ENCODE measurements around the gene PARP16.
"Not testable (repeated sequence)": the region's sequence is repeated elsewhere in the genome, so short reads cannot be mapped to it uniquely, and the experiment has no call there.

PARP16 gene

GRCh38 chr15:65275104-65275727 is 11.5 kb downstream of the PARP16 start:
- no peak for DNase-seq

- not testable (repeated sequence) for DNase-seq
Measured at GRCh38 chr15:65270811-65271545, 15.7 kb downstream of the PARP16 start.

GRCh38 chr15:65268411-65268810 is 18.3 kb downstream of the PARP16 start:
- no peak for DNase-seq

- no peak for DNase-seq
Measured at GRCh38 chr15:65266469-65266868, 20.2 kb downstream of the PARP16 start.

- no peak for DNase-seq
Measured at GRCh38 chr15:65264863-65265430, 21.7 kb downstream of the PARP16 start.

GRCh38 chr15:65263313-65263712 is 23.4 kb downstream of the PARP16 start:
- no peak for DNase-seq

GRCh38 chr15:65260968-65261367 is 25.7 kb downstream of the PARP16 start:
- DNase-seq: no peak

GRCh38 chr15:65259367-65259797 is 27.3 kb downstream of the PARP16 start:
- no peak for DNase-seq

- no peak for DNase-seq
Measured at GRCh38 chr15:65258375-65259262, 28.1 kb downstream of the PARP16 start.

GRCh38 chr15:65255486-65256140 is 31.1 kb downstream of the PARP16 start:
- DNase-seq: no peak

- DNase-seq: no peak
Measured at GRCh38 chr15:65254758-65255157, 31.9 kb downstream of the PARP16 start.

GRCh38 chr15:65254356-65254755 is 32.3 kb downstream of the PARP16 start:
- DNase-seq: no peak

GRCh38 chr15:65249641-65250040 is 37.0 kb downstream of the PARP16 start:
- no peak for DNase-seq

- DNase-seq: no peak
Measured at GRCh38 chr15:65248511-65249255, 38.0 kb downstream of the PARP16 start.

- no peak for DNase-seq
Measured at GRCh38 chr15:65246939-65247338, 39.7 kb downstream of the PARP16 start.

- no peak for DNase-seq
Measured at GRCh38 chr15:65246026-65246714, 40.5 kb downstream of the PARP16 start.

GRCh38 chr15:65245096-65245856 is 41.4 kb downstream of the PARP16 start:
- no peak for DNase-seq

GRCh38 chr15:65244638-65245037 is 42.0 kb downstream of the PARP16 start:
- DNase-seq: no peak

GRCh38 chr15:65236443-65236842 is 50.2 kb downstream of the PARP16 start:
- DNase-seq: not testable (repeated sequence)

- no peak for DNase-seq
Measured at GRCh38 chr15:65233696-65234095, 53.0 kb downstream of the PARP16 start.

All from cerebellar nuclear complex (tissue), 1 donor.